ENCODE measurements around the gene NR5A1. TPM values are rescaled to one million over a fixed set of nuclear protein-coding genes. Genes with fewer than 3 reads are reported as not detected.

NR5A1 gene
- total RNA-seq, 1 donor from 2014 or later, result not detected

- DNase-seq (no peak), ATAC-seq (no peak)
- H3K27ac ChIP-seq, result no peak overlapping the region
- no peaks in the 10 kb centered on the region for H3K9me3 ChIP-seq
- H3K4me3 ChIP-seq, result no peak overlapping the region
- H3K27me3 ChIP-seq, result peaks cover 27% of the 10 kb centered on the region
- H3K4me1 ChIP-seq, result no peaks in the 10 kb centered on the region
- intact Hi-C loops (cut with DNase I), result no loop called here
- TF ChIP-seq CTCF (IDR thresholded peaks at IDR 0.05), result no peak
- no peaks in the 10 kb centered on the region for H3K36me3 ChIP-seq
Measured at GRCh38 chr9:124497441-124497840, 9.8 kb downstream of the NR5A1 start.

- no peaks in the 10 kb centered on the region for H3K4me1 ChIP-seq
- no peak overlapping the region for H3K27ac ChIP-seq
- DNase-seq (no peak), ATAC-seq (no peak)
- H3K9me3 ChIP-seq, result no peaks in the 10 kb centered on the region
- intact Hi-C loops (cut with DNase I), result no loop called here
- TF ChIP-seq CTCF (IDR thresholded peaks at IDR 0.05), result no peak
- no peaks in the 10 kb centered on the region for H3K36me3 ChIP-seq
- H3K4me3 ChIP-seq, result no peak overlapping the region
- peaks cover 17% of the 10 kb centered on the region for H3K27me3 ChIP-seq
Measured at GRCh38 chr9:124496463-124496862, 10.7 kb downstream of the NR5A1 start.

- H3K4me3 ChIP-seq, result no peak overlapping the region
- ATAC-seq (no peak), DNase-seq (no peak)
- no peaks in the 10 kb centered on the region for H3K4me1 ChIP-seq
- no peak overlapping the region for H3K27ac ChIP-seq
- H3K36me3 ChIP-seq, result no peaks in the 10 kb centered on the region
- no peaks in the 10 kb centered on the region for H3K9me3 ChIP-seq
- peaks cover 13% of the 10 kb centered on the region for H3K27me3 ChIP-seq
- intact Hi-C loops (cut with DNase I), result no loop called here
- no peak for TF ChIP-seq CTCF (IDR thresholded peaks at IDR 0.05)
Measured at GRCh38 chr9:124496075-124496449, 11.1 kb downstream of the NR5A1 start.

- H3K4me1 ChIP-seq, result no peaks in the 10 kb centered on the region
- ATAC-seq (no peak), DNase-seq (no peak)
- no peak overlapping the region for H3K27ac ChIP-seq
- no peaks in the 10 kb centered on the region for H3K9me3 ChIP-seq
- intact Hi-C loops (cut with DNase I), result no loop called here
- H3K4me3 ChIP-seq, result no peak overlapping the region
- no peaks in the 10 kb centered on the region for H3K36me3 ChIP-seq
- H3K27me3 ChIP-seq, result peaks cover 8% of the 10 kb centered on the region
- no peak for TF ChIP-seq CTCF (IDR thresholded peaks at IDR 0.05)
Measured at GRCh38 chr9:124495126-124496074, 11.8 kb downstream of the NR5A1 start.

GRCh38 chr9:124493794-124494479 lies 13.3 kb downstream of the NR5A1 start:
- no peaks in the 10 kb centered on the region for H3K4me1 ChIP-seq
- DNase-seq, result no peak
- no peaks in the 10 kb centered on the region for H3K36me3 ChIP-seq
- H3K4me3 ChIP-seq, result no peak overlapping the region
- no peaks in the 10 kb centered on the region for H3K27me3 ChIP-seq
- no peak for TF ChIP-seq CTCF (IDR thresholded peaks at IDR 0.05)
- no peak for ATAC-seq
- H3K9me3 ChIP-seq, result no peaks in the 10 kb centered on the region
- intact Hi-C loops (cut with DNase I), result no loop called here
- no peak overlapping the region for H3K27ac ChIP-seq
